ENCODE measurements around the gene PRKAG3. TPM values are rescaled to one million over a fixed set of nuclear protein-coding genes. Genes with fewer than 3 reads are reported as not detected.
A peak's percentile ranks its signal among the peaks of the same experiment; 100 is the strongest.

The PRKAG3 gene
- total and polyA plus RNA-seq, 9 of the 15 experiments (the other 6 are each of a cell fraction or from before 2014, with no cell fraction given), result not detected

GRCh38 chr2:218867900-218868299, 36.3 kb upstream of the PRKAG3 start (continued):
- TF ChIP-seq THAP12 (CRISPR knock-in tag; IDR thresholded peaks at IDR 0.05), result no peak
- TF ChIP-seq ZNF174 (CRISPR knock-in tag; IDR thresholded peaks at IDR 0.05), result no peak
- no peak for TF ChIP-seq SMAD1 (IDR thresholded peaks at IDR 0.05; ENCODE audit: low read depth, low read length, partially characterized antibody)
- no peak for TF ChIP-seq NONO (IDR thresholded peaks at IDR 0.05; ENCODE audit: low read depth in 2 of 2, low read length in 1 of 2)
- no peak for TF ChIP-seq ZNF23 (CRISPR knock-in tag; IDR thresholded peaks at IDR 0.05)

GRCh38 chr2:218865999-218866398, 34.4 kb upstream of the PRKAG3 start:
- POLR2A ChIA-PET, result no interaction called here
- Histone ChIP-seq H3K9me3 (replicated peaks; ENCODE audit: control insufficient read depth, insufficient read depth, low read depth, low read length) (no peaks in the 10 kb centered on the region), H3K27ac (ENCODE audit: extremely low read depth, low read depth, low read length) (no peak overlapping the region), H3K4me1 (replicated peaks in 1 of 2; ENCODE audit: control insufficient read depth in 2 of 2, insufficient read depth in 2 of 2, low read length in 2 of 2) (peaks cover 2 to 4% of the 10 kb centered on the region in 2 experiments; a peak in 3 of 5 replicates), H3K9me1 (ENCODE audit: control insufficient read depth, insufficient read depth, low read length) (no peaks in the 10 kb centered on the region), H3K4me3 (no peak overlapping the region), H3K79me2 (ENCODE audit: control insufficient read depth, insufficient read depth, low read length) (no peaks in the 10 kb centered on the region), H3K4me2 (ENCODE audit: insufficient read depth, low read length) (no peak overlapping the region), H2AFZ (ENCODE audit: low read depth, low read length) (no peak overlapping the region), H4K20me1 (replicated peaks; ENCODE audit: control insufficient read depth, insufficient read depth, low read length) (peaks cover 4% of the 10 kb centered on the region; the same call in 1 of the 2 replicates), H3K36me3 (ENCODE audit: control insufficient read depth, insufficient read depth, low read length) (no peaks in the 10 kb centered on the region), H3K9ac (ENCODE audit: insufficient read depth in 1 of 2, low read depth in 2 of 2, low read length in 2 of 2) (no peak overlapping the region), H3K27me3 (ENCODE audit: control insufficient read depth in 2 of 2, insufficient read depth in 2 of 2, low read length in 2 of 2) (peaks cover 5 to 24% of the 10 kb centered on the region in 2 experiments; a peak in 4 of 5 replicates)
- WGBS (ENCODE audit: insufficient coverage, low coverage, missing lambda C conversion rate), result no CpG with 5 or more reads among the region's 6 CpGs
- CTCF ChIA-PET (ENCODE audit: low intra/inter-chr PET ratio), result no interaction called here
- in situ Hi-C loops (cut with MboI), result no loop called here
- ATAC-seq (peak; percentile 71), DNase-seq (ENCODE audit: extremely low read depth in 1 of 4, low spot score in 3 of 4) (no peak), FAIRE-seq (no peak)
- intact Hi-C loops (cut with micrococcal nuclease), result no loop called here
- BruUV-seq (replicated peaks), result no TSS peak
- peak; percentile 29 for TF ChIP-seq CTCFL (IDR thresholded peaks at IDR 0.05; ENCODE audit: borderline replicate concordance, insufficient read depth, low read depth, low read length, poor library complexity, severe bottlenecking)
- TF ChIP-seq HNRNPK (IDR thresholded peaks at IDR 0.05; ENCODE audit: low read depth, low read length, poor library complexity, severe bottlenecking), result no peak
- no peak for TF ChIP-seq NFE2 (IDR thresholded peaks at IDR 0.05; ENCODE audit: low read depth)

All from K562 (cell line).